Measurements from ENCODE around the gene OTULINL. TPM values are rescaled to one million over a fixed set of nuclear protein-coding genes. Genes with fewer than 3 reads are reported as not detected.

Gene OTULINL
- polyA plus RNA-seq, 1 of the 3 experiments (the other 2 are of a cell fraction): 0.26 TPM

DNA sequence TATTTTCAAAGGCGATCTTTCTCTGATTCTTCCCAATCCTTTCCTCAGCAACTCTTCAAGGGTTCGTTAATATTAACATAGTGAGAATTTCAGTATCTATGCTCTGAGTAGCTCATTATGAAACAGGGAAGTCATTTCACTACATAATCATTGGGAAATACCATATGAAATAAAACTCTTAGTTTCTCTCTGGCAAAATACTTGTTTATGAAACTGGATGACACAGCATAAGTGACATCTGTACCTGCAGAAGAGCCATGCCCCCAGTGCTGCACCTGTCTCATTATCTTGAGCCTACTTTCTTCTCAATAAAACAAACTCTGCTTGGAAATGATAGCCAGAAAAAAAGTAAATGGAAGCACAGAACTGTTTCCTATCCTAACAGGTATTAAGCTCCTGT is 49.1 kb downstream of the OTULINL start (continued):
- TF ChIP-seq, protein P1, sequence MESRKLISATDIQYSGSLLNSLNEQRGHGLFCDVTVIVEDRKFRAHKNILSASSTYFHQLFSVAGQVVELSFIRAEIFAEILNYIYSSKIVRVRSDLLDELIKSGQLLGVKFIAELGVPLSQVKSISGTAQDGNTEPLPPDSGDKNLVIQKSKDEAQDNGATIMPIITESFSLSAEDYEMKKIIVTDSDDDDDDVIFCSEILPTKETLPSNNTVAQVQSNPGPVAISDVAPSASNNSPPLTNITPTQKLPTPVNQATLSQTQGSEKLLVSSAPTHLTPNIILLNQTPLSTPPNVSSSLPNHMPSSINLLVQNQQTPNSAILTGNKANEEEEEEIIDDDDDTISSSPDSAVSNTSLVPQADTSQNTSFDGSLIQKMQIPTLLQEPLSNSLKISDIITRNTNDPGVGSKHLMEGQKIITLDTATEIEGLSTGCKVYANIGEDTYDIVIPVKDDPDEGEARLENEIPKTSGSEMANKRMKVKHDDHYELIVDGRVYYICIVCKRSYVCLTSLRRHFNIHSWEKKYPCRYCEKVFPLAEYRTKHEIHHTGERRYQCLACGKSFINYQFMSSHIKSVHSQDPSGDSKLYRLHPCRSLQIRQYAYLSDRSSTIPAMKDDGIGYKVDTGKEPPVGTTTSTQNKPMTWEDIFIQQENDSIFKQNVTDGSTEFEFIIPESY (IDR thresholded peaks at IDR 0.05; ENCODE audit: borderline replicate concordance, low read depth): no peak
- TF ChIP-seq RAD21 (IDR thresholded peaks at IDR 0.05; ENCODE audit: low read length): no peak

DNA sequence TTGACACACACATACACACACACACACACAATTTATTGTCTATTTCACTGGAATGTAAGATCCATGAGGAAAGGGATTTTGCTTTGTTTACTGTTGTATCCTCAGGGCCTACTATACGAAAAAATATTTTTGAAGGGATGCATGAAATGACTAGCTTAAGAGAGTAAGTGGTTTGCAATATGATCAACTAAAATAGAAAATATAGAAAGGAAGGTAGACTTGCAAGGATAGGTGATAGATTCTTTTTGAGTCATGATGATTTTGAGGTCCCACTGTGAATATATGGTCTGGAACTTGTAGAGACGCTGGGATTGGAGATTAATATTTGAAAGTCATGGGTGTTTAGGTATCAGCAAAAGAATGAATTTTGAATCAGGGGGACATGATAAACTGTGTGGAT is 54.1 kb downstream of the OTULINL start:
- Histone ChIP-seq H2AFZ (ENCODE audit: low read depth) (no peak overlapping the region), H3K36me3 (replicated peaks in 1 of 2; ENCODE audit: control insufficient read depth in 1 of 2, insufficient read depth in 2 of 2, low read length in 1 of 2) (no peaks in the 10 kb centered on the region), H3K4me2 (no peak overlapping the region), H3K79me2 (ENCODE audit: insufficient read depth) (no peaks in the 10 kb centered on the region), H4K20me1 (ENCODE audit: insufficient read depth) (no peaks in the 10 kb centered on the region), H3K27ac (ENCODE audit: low read depth in 2 of 2, low read length in 1 of 2) (no peak overlapping the region), H3K9me2 (no peaks in the 10 kb centered on the region), H3F3A (replicated peaks; ENCODE audit: insufficient read depth) (no peaks in the 10 kb centered on the region), H3K27me3 (ENCODE audit: insufficient read depth) (no peaks in the 10 kb centered on the region), H3K9me3 (no peaks in the 10 kb centered on the region), H3K4me3 (ENCODE audit: low read depth in 2 of 2, low read length in 1 of 2) (no peak overlapping the region), H3K4me1 (ENCODE audit: control insufficient read depth in 1 of 2, insufficient read depth in 2 of 2, low read depth in 1 of 2, low read length in 1 of 2) (no peaks in the 10 kb centered on the region), H3K9ac (no peak overlapping the region)
- DNase-seq: no peak
- TF ChIP-seq RFX5 (IDR thresholded peaks at IDR 0.05; ENCODE audit: low read length) (no peak), SIN3A (IDR thresholded peaks at IDR 0.05; ENCODE audit: borderline replicate concordance, low read depth, low read length) (no peak), FOSL2 (IDR thresholded peaks at IDR 0.05; ENCODE audit: borderline replicate concordance, low read depth) (no peak), YY1 (IDR thresholded peaks at IDR 0.05; ENCODE audit: low read depth) (no peak), EP300 (IDR thresholded peaks at IDR 0.05; ENCODE audit: borderline replicate concordance in 1 of 2, low read depth in 1 of 2, low read length in 1 of 2) (no peak), NRF1 (IDR thresholded peaks at IDR 0.05; ENCODE audit: low read depth, low read length) (no peak)
- ChIA-PET CTCF (interaction anchor here (1.0 to 5.8 kb wide), 2 partner anchors 12 to 271 kb away, joined by 3 to 37 read pairs; no protein-coding TSS in a partner anchor), POLR2A (no interaction called here)
- WGBS (ENCODE audit: low lambda C conversion rate): 44% methylated on average over 2 of the region's 2 CpGs

DNA sequence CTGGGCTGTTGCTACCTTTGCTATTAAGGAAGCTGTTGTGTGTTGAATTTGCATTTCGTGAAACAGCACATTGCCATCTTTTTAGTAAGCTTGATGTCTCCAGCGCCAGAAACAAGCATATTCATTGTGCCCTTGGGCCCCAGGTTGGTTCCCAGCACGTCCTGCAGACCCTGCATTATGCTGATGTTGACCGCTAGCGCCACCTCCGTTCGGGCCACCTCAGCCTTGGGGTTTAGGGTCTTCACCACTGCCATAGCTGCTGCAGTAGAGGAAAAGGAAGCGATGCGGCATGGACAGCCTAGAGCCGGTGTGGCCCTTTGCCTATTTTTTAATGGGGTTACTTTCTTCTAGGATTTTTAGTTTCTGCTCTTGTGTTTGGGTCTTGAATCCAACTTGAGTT is 59.2 kb downstream of the OTULINL start:
- H3K9me2 ChIP-seq: no peaks in the 10 kb centered on the region
- no peaks in the 10 kb centered on the region for H3K36me3 ChIP-seq (replicated peaks in 1 of 2; ENCODE audit: control insufficient read depth in 1 of 2, insufficient read depth in 2 of 2, low read length in 1 of 2)
- no peak overlapping the region for H3K4me2 ChIP-seq
- no peak overlapping the region for H3K9ac ChIP-seq
- H3K27me3 ChIP-seq (ENCODE audit: insufficient read depth): peaks cover 6% of the 10 kb centered on the region; the same call in 1 of the 2 replicates
- TF ChIP-seq, protein P2, sequence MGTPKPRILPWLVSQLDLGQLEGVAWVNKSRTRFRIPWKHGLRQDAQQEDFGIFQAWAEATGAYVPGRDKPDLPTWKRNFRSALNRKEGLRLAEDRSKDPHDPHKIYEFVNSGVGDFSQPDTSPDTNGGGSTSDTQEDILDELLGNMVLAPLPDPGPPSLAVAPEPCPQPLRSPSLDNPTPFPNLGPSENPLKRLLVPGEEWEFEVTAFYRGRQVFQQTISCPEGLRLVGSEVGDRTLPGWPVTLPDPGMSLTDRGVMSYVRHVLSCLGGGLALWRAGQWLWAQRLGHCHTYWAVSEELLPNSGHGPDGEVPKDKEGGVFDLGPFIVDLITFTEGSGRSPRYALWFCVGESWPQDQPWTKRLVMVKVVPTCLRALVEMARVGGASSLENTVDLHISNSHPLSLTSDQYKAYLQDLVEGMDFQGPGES (IDR thresholded peaks at IDR 0.05; ENCODE audit: low read depth, low read length): no peak
- TF ChIP-seq, protein P3, sequence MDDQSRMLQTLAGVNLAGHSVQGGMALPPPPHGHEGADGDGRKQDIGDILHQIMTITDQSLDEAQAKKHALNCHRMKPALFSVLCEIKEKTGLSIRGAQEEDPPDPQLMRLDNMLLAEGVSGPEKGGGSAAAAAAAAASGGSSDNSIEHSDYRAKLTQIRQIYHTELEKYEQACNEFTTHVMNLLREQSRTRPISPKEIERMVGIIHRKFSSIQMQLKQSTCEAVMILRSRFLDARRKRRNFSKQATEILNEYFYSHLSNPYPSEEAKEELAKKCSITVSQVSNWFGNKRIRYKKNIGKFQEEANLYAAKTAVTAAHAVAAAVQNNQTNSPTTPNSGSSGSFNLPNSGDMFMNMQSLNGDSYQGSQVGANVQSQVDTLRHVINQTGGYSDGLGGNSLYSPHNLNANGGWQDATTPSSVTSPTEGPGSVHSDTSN (IDR thresholded peaks at IDR 0.05): no peak
- TF ChIP-seq, protein P4, sequence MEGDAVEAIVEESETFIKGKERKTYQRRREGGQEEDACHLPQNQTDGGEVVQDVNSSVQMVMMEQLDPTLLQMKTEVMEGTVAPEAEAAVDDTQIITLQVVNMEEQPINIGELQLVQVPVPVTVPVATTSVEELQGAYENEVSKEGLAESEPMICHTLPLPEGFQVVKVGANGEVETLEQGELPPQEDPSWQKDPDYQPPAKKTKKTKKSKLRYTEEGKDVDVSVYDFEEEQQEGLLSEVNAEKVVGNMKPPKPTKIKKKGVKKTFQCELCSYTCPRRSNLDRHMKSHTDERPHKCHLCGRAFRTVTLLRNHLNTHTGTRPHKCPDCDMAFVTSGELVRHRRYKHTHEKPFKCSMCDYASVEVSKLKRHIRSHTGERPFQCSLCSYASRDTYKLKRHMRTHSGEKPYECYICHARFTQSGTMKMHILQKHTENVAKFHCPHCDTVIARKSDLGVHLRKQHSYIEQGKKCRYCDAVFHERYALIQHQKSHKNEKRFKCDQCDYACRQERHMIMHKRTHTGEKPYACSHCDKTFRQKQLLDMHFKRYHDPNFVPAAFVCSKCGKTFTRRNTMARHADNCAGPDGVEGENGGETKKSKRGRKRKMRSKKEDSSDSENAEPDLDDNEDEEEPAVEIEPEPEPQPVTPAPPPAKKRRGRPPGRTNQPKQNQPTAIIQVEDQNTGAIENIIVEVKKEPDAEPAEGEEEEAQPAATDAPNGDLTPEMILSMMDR (IDR thresholded peaks at IDR 0.05): no peak
- TF ChIP-seq GABPA (IDR thresholded peaks at IDR 0.05; ENCODE audit: low read depth): no peak
- no peak for TF ChIP-seq RCOR1 (IDR thresholded peaks at IDR 0.05; ENCODE audit: low read length)
- no peak for TF ChIP-seq SIN3A (IDR thresholded peaks at IDR 0.05; ENCODE audit: borderline replicate concordance, low read depth, low read length)
- no peak for TF ChIP-seq FOXM1 (IDR thresholded peaks at IDR 0.05; ENCODE audit: low read depth)
- TF ChIP-seq MXI1 (IDR thresholded peaks at IDR 0.05; ENCODE audit: low read depth, low read length): no peak
- no peak for TF ChIP-seq EZH2phosphoT487 (IDR thresholded peaks at IDR 0.05; ENCODE audit: borderline replicate concordance, low read depth)
- TF ChIP-seq, protein P5, sequence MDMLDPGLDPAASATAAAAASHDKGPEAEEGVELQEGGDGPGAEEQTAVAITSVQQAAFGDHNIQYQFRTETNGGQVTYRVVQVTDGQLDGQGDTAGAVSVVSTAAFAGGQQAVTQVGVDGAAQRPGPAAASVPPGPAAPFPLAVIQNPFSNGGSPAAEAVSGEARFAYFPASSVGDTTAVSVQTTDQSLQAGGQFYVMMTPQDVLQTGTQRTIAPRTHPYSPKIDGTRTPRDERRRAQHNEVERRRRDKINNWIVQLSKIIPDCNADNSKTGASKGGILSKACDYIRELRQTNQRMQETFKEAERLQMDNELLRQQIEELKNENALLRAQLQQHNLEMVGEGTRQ (IDR thresholded peaks at IDR 0.05; ENCODE audit: borderline replicate concordance, low read depth, low read length): no peak
- TF ChIP-seq SMC3 (IDR thresholded peaks at IDR 0.05; ENCODE audit: low read depth, low read length): no peak
- no peak for TF ChIP-seq FOSL2 (IDR thresholded peaks at IDR 0.05; ENCODE audit: borderline replicate concordance, low read depth)
- H3F3A ChIP-seq (replicated peaks; ENCODE audit: insufficient read depth): no peaks in the 10 kb centered on the region
- DNase-seq: no peak
- H3K27ac ChIP-seq (ENCODE audit: low read depth in 2 of 2, low read length in 1 of 2): no peak overlapping the region
- no peaks in the 10 kb centered on the region for H3K9me3 ChIP-seq
- H3K4me3 ChIP-seq (ENCODE audit: low read depth in 2 of 2, low read length in 1 of 2): no peak overlapping the region
- no peak overlapping the region for H2AFZ ChIP-seq (ENCODE audit: low read depth)
- CTCF ChIA-PET: interaction anchor here (1.0 to 5.8 kb wide), 2 partner anchors 7 to 59 kb away, joined by 3 to 37 read pairs; no protein-coding TSS in a partner anchor
- H4K20me1 ChIP-seq (ENCODE audit: insufficient read depth): no peaks in the 10 kb centered on the region
- no peaks in the 10 kb centered on the region for H3K79me2 ChIP-seq (ENCODE audit: insufficient read depth)
- WGBS (ENCODE audit: low lambda C conversion rate): 79% methylated on average over 8 of the region's 10 CpGs
- POLR2A ChIA-PET: no interaction called here
- no peaks in the 10 kb centered on the region for H3K4me1 ChIP-seq (ENCODE audit: control insufficient read depth in 1 of 2, insufficient read depth in 2 of 2, low read depth in 1 of 2, low read length in 1 of 2)
